Esophagus mucosa (tissue), 1 donor: Measurements from ENCODE around the gene TSSC4. TPM values are rescaled to one million over a fixed set of nuclear protein-coding genes. Genes with fewer than 3 reads are reported as not detected.
"Not testable (repeated sequence)": the region's sequence is repeated elsewhere in the genome, so short reads cannot be mapped to it uniquely, and the experiment has no call there.

ENCODE experiments used
- ATAC-seq: fragments of 200-7000 bp; cut with Tn5 transposase; one replicate; pipeline ENCODE4 v1.9.1; 2020
- total RNA-seq: library from RNA; stranded (reverse); gene quantifications from one replicate; pipeline ENCODE4 v1.2.4, GENCODE V29; 2023
- donor health status: DM: yes; HTN: yes; CAD: no.

The TSSC4 gene
- 36.7 TPM for total RNA-seq

DNA sequence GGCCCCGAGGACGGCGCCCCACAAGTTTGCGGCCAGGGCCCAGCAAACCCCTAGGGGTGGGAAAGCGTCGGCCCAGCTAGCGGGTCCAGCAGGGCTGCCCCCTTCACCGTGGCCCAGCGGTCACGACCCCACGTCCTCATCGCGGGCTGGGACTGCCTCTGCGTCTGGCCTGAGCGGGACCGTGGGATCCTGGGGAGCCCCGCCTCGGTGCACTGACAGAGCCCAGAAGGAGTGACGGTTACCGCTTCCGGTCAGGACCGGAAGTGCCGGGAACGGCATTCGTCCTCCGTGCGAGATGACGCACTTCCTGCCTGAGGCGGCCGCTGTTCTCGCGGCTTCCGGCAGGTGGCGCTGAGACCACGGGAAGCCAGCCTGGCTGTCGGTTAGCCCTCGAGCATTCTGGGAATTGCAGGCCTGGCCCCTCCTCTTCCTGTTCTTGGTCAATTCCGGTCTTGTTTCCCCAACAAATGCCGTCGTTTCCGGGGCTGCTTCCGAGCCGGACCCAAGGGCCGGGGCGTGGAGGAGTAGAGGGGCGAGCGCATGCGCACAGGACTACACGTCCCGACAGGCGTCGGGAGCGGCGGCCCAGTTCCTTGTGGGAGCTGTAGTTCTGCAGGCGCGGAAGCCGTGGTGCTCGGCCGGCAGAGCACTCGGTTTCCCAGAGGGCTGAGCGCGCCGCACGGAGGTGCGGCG lies at the start of gene TSSC4:
TSSC4 (plus strand) TSS at position 682 of the 693 bp plus-strand sequence. CDS start 1,884 bp downstream, outside the sequence.
- ATAC-seq = peak; percentile 90

DNA sequence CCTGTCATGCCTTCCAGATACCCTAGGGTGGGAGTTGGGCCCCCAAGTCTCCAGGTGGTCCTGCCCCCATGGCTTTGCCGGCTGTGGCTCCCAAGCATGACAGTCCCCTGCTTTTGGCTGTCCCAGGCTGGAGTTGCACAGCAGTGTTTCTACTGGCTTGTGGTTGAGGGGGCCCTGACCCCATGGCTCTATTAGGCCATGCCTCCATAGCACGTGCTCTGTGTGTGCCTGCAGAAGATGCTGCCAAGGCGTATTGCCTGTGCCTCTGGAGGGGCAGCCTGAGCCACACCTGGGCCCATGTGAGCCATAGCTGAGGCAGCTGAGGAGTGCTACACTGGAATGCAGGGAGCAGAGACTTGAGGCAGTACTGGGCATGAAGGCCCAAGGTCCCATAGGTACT lies 48.8 kb upstream of the TSSC4 start:
- no peak for ATAC-seq

DNA sequence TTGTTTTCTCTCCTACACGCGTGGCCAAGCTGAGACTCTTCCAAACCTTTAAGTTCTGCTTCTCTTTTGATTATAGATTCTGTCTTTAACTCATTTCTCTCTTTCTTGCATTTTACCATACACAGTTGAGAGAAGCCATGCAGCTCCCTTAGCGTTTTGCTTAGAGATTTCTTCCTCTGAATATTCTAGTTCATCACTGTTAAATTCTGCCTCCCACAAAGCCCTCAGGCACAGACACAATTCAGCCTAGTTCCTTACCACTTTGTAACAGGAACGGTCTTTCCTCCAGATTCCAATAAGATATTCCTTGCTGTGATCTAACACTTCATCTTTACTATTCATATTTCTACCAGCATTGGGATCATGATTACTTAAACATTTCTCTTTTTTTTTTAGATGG lies 48.1 kb upstream of the TSSC4 start:
- no peak for ATAC-seq

DNA sequence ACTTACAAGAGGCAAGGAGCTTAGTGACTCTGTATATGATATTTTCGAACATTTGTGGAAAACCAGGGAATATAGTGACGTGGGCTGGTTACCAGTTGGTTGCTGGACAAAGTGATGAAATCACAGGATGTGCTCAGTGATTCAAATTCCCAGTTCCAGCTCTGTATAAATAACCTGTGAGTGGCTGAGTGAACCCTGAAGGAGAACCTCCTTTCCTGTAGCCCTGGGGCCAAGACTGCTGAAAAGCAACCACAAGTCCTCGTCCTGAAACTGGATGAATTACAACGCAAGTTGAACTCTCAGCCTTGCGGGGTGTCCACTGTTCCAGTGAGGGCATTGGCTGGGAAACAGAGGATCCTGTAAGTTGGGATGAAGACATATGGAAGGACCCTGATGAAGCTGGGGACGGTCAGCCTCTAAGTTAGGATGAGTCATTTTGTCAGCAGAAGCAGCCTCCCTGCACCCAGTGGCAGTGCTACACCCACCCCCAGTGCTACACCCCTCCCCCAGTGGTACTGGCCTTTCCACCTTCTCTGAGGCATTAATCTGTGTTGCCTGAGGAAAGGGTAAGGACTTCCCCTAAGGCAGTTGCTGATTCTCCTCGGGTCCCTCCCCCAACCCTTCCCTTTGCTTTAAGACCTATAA lies 45.4 kb upstream of the TSSC4 start:
- no peak for ATAC-seq

DNA sequence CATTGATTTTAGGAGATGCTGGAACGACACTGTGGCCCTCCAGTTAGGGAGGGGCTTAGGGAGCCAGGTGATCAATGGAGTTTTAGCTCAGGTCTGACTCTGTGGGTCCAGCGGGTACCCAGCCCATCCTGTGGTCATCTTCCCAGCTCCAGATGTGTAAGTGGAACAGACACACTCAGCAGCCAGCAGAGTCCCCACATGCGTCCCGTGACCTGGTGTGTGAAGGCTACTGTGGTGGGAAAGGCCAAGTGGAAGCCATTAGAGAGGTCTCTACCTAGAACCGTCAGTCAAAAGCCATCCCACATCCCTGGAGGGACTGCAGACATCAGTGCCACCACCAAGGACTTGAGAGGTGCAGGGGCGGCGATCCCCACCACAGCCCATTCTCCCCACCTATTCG lies 43.3 kb upstream of the TSSC4 start:
- ATAC-seq = no peak

DNA sequence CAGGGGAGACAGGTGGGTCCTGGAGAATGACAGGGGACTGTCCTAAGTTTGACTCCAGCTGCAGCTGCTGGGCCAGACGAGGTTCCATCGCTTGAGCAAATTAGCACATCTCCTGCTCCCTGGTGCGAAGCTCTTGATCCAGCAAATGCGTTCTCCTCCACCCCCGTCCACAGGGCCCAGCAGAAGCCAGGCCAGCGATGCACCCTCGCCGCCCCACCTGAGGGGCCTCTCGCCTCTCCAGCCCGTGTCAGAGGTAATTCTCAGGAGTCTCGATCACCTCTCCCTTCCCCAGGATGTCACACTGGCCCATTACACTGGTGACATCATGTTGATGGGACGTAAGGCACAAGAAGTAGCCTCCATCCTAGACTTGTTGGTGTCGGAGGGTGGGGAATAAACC lies 42.9 kb upstream of the TSSC4 start:
- not testable (repeated sequence) for ATAC-seq

DNA sequence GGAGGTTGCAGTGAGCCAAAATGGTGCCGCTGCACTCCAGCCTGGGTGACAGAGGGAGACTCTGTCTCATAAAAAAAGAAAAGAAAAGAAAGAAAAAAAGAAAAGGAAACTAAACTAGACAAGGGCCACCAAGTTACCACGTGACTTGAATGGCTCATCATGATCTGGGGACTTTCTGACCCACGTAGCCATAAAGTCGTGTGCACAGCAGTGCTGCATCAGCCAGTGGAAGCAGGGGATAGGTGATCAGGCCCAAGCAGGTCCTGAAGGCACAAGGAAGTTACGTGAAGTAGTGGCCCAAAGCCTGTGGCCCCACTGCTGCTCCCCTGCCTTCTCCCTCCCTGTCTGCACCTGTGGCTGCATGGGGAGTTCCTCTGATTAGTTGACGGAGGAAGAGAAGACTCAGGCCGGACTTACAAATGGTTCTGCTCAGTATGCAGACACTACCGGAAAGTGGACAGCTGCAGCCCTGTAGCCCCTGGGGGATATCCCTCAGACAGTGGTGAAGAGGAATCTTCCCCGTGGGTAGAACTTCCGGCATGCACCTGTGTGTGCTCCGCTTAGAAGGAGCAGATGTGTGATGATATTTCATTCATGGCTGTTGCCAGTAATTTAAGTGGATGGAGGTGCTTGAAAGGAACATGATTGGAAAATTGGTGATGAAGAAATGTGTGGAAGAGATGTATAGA lies 41.7 kb upstream of the TSSC4 start:
- ATAC-seq = no peak

DNA sequence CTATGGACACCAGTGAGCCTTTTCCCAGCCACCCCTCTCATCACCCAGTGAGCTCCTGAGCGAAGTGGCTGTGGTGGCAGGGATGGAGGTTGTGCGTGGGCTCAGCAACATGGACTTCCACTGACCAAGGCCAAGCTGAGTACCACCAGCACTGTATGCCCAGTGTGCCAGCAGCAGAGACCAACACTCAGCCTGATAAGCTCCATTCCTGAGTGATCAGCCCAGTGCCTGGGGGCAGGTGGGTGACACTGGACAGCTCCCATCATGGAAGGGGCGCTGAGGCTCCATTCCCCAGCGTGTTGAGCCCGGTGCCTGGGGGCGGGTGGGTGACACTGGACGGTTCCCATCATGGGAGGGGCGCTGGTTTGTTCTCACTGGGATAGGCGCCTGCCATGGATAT lies 41.0 kb upstream of the TSSC4 start:
- ATAC-seq = no peak

DNA sequence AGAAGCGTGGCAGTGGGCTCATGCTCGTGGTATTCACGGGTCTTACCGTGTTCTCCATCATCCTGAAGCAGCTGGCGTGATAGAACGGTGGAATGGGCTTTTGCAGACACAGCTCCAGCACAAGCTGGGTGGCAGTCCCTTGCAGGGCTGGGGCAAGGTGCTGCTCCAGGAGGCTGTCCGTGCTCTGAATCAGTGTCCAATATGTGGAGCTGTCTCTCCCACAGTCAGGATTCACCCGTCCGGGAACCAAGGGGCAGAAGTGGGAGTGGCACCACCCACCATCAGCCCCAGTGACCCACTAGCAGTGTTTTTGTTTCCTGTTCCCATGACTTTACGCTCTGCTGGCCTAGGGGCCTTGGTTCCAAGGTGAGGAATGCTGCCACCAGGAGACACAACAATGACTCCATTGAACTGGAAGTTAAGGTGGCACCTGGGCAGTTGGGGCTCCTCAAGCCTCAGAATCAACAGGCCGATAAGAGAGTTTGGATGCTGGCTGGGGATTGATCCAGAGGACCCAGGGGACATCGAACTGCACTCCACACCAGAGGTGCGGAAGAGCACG lies 40.4 kb upstream of the TSSC4 start:
- ATAC-seq = no peak

DNA sequence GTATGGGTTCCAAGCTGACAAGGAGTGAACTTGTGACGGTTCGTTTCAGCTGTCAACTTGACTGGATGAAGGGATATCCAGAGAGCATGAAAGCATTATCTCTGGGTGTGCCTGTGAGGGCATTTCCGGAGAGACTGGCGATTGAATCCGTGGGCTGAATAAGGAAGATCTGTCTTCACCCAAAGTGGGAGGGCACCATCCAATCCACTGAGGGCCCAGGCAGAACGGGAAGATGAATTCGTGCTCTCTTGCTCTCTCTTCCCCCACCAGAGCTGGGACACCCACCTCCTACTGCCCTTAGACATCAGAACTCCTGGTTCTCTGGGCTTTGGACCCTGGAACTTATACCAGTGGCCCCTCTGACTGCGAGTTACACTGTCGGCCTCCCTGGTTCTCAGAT lies 39.0 kb upstream of the TSSC4 start:
- no peak for ATAC-seq

DNA sequence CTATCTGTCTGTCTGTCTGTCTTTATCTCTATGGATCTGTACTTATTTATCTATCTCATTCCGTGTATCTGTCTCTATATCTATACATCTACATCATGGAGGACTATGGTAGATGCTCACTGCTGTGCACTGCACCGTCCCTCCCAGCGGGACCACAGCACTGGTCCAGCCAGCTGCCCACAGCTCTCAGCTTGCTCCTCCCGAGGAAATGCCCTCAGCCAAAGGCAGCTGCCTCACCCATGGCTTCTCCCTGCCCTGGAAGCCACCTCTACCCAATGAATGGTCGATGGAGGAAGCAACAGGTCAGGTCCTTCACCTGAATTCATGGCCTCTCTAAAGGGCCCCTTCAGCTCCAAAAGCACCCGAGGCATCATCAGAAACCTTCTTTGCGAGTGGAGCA lies 38.1 kb upstream of the TSSC4 start:
- no peak for ATAC-seq

DNA sequence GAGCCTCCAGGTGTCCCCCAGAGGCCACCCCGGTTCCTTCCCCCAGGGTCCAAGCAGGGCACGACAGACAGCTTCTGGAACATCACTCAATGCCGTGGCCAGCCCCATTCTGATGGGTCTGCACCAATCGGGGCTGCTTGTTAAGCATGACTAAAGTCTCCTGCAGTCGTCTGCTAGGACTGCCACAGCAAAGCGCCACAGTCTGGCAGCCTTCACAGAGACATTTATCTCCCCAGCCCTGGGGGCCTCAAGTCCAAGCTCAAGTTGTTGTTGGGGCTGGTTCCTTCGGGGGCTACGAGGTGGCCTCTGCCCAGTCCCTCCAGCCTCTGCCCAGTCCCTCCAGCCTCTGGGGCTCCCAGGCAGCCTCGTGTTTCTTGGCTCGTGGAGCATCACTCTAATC lies 37.4 kb upstream of the TSSC4 start:
- ATAC-seq = no peak

DNA sequence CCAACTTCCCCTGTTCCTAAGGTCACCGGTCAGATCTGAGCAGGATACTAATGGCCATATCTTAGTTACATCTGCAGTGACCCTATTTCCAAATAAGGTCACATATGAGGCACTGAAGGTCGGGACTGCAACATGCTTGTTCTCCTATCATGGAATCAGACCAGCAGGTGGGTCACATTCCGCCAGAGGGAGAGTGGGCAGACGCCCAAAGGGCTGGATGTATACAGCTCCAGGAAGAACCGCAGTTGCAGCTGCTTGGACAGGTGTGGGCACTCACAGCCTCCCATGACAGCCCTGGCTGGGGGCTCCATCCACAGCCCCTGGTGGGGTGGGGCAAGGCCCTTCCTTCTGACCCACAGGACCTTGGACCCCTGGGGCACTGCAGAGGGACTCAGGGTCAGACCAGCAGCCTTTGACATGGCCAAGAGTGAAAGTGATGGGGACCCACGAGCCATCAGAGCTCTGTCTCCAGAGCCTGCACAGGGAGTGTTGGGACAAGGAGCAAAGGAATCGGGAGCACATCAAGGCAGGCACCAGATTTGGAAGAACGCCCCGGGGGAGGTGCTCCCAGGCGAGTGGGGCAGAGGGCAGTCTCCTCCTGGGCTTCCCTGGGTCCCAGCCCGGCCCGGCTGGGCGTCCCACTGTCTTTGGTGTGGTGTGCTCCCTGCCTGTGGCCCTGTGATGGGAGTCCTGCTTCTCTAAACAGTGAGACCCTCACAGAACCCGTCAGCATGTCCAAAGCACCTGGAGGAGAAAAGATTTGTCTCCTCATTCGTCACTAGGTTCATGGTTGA lies 36.8 kb upstream of the TSSC4 start:
- no peak for ATAC-seq

DNA sequence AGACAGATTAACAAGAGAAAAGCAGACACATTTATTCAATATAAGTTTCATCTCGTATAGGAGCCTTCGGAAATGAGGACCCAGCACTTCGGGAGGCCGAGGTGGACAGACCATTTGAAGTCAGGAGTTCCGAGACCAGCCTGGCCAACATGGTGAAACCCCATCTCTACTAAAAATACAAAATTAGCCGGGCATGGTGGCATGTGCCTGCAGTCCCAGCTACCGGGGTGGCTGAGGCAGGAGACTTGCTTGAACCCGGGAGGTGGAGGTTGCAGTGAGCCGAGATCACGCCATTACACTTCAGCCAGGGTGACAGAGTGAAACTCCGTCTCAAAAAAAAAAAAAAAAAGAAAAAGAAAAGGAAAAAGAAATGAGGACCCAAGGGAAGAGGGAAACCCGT lies 36.2 kb upstream of the TSSC4 start:
- ATAC-seq = not testable (repeated sequence)

DNA sequence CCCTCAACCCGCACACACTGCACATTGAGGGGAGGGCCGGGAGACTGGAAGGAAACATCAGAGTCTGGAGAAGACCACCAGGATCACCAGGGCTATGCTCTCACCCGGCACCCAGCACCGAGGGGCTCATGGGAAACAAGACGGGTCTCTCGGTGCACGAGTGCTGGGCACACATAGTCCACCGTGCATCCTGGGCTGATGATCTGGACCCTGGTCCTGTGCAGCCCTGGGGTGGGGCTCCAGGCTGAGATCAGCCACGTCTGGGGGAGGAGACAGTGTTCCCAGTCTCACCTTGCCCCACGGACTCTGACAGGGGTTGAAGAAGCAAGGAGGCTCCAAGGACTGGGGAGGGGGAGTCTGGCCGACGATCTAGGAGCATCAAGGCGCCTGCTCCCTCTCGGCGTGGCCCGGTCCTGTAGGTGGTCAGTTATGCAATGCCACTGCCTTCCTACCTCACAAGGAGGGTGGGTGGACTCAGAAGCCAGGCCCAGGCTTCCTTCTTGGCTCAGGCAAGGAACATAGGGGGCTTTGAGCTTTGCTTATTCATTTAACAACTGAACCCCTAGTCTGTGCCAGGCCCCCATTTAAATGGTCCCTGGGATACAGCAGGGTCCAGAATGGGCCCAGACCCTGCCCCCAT lies 34.9 kb upstream of the TSSC4 start:
- no peak for ATAC-seq

DNA sequence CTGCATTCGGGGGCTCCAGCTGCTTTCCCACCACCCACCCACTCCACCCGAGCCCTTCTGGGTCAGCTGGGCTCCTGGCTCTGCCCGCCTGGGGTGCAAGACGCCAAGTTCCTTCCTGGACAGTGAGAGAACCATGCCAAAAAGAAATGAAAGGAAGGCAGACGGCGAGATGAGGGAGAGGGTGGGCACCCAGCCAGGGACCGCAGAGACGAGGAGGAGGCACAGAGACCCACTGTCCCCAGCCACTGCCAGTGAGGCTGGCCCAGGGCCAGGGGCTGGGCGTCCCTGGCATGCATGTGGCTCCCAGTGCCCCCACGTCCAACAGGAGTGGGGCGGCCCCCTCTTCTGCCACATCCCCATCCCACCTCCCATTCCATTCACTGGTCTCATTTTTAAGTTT lies 34.3 kb upstream of the TSSC4 start:
- no peak for ATAC-seq

DNA sequence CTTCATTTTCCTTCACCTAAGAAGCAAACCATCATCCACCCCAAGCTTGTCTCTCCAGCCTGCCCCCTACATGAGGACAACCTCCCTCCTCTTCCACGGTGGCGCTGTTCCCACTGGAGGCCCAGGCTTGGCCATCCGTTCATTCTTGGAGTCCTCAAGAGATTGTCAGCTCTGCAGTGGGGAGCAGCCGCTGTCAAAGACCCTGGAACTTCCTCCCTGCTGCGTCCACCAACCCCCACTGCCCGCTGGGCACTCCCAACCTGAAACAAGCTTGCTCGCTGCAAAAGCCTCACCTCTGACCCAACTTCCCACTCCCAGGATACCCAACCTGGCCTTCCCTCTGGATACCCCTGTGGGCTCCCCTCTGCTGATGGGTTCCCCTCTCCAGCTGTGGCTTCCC lies 33.8 kb upstream of the TSSC4 start:
- no peak for ATAC-seq

DNA sequence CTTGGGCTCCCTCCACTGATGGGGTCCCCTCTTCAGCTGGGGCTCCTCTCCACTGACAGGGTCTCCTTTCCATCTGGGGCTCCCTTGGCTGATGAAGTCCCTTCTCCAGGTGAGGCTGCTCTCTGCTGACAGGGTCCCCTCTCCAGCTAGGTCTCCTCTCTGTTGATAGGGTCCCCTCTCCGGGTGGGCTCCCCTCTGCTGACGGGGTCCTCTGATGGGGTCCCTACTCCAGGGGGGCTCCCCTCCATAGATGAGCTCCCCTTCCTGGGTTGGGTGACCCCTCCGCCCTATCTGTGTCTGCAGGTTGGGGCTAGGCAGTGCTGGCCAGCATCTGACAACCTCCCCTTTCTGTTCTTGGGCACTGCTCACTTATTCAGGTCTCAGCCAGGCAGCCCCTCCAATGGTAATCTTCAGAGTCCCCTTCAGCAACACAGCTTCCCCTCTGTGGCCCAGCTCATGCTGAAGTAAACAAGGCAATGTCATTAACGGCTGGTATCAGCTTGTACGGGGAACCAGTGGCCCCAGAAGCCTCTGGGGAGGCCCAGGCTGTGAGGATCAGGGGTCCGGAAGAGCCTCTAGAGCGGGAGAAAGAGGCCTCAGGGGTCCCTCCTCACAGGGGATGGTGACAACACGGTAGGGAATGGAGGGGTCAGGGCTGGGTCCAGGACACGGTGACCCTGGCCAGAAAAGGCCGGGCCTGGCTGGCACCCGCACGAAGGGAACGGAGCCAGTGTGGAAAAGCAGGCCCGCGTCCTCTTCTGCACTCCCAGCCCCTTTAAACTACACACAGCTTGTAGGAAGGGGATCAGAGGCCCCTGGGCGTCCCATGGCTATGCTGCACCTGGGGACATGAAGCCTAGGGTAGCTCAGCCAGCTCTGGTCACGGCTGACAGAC lies 33.0 kb upstream of the TSSC4 start:
- peak; percentile 44 for ATAC-seq

DNA sequence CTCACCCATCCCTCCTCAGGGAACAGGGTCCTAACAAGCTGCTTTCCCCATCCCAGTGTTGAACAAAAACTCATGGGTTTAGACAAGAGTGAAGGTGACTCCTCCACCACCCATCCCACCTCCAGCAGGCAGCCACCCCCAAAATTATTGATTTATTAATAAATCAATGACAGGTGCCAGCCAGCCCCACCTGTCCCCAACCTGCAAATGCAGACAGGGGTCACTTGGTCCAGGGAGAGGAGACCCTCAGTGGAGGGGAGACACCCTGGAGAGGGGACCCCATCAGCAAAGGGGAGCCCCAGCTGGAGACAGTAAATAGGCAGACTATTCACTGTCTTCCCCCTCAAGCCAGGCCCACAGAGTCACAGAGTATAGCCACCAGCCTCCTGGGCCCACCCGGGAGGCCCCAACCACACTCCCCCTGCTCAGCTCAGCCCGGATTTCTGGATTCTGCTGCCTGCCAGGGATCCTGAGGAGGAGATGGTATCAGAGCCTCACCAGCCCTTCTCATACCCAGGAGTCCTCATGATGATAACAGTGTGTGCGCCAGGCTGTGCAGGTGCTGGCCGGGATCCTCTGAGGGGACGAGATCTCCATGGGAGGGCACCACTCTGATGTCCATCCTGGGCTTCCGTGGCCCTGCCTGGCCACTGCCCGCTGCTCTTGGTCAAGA lies 32.2 kb upstream of the TSSC4 start:
- peak; percentile 13 for ATAC-seq

DNA sequence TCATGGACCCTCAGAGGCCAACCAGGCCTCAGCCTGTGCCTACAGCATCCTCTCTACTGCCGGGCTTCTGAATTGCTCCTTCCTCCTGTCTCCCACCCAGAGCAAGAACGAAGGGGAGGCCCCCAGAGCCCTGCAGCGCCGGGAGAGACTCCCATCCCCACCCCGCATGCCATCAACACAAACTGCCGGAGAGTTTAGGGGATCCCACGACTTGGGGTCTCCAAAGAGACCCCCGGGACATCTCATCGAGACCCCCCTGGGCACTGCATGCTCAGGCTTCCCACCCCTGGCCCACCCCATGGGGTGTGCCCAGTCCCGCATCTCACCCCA lies 31.7 kb upstream of the TSSC4 start:
- no peak for ATAC-seq

DNA sequence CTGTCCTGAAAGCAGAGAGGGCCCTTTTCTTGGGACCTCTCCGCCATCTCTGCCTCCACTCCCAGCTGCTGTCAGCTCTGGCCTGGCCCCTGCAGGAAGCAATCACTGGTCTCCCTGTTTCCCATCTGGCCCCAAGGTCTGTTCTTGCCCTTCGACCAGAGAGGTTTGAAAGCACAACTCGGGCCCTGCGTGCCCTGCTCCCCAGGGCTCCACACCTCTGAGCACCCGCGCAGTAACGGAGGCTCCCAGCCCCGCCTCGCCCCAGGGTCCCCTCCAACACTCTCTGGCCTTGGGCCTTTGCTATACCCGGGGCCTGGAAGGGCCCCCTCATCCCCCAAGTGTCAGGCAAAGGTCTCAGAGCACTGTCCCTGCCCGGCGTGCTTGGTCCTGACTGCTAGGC lies 31.2 kb upstream of the TSSC4 start:
- ATAC-seq = no peak
